Esophagus squamous epithelium (tissue), 4 donors: Measurements from ENCODE around the gene SLC30A7.

Experiments
- POLR2A ChIP-seq, 4 donors: fragments of 450-650 bp; IDR thresholded peaks; one replicate each; pipeline ENCODE4 v1.6.1; 2017; ENCODE audit warnings: antibody characterized with exemption in 4 of 4, mild to moderate bottlenecking in 4 of 4, moderate library complexity in 3 of 4
- TF ChIP-seq, protein P1 (sequence below), 6 experiments: fragments of 450-650 bp in 4 of 6; fragments of 200-600 bp in 2 of 6; sonication (generic) in 2 of 6; IDR thresholded peaks; one replicate each; pipeline ENCODE4 v1.5.1; 2016 to 2019; ENCODE audit warnings: antibody characterized with exemption in 6 of 6, mild to moderate bottlenecking in 4 of 6, moderate library complexity in 4 of 6

GRCh38 chr1:101030881-101031280 is 135.0 kb downstream of the SLC30A7 start:
- TF ChIP-seq POLR2A (IDR thresholded peaks at IDR 0.05) = no peak
- TF ChIP-seq, protein P1, sequence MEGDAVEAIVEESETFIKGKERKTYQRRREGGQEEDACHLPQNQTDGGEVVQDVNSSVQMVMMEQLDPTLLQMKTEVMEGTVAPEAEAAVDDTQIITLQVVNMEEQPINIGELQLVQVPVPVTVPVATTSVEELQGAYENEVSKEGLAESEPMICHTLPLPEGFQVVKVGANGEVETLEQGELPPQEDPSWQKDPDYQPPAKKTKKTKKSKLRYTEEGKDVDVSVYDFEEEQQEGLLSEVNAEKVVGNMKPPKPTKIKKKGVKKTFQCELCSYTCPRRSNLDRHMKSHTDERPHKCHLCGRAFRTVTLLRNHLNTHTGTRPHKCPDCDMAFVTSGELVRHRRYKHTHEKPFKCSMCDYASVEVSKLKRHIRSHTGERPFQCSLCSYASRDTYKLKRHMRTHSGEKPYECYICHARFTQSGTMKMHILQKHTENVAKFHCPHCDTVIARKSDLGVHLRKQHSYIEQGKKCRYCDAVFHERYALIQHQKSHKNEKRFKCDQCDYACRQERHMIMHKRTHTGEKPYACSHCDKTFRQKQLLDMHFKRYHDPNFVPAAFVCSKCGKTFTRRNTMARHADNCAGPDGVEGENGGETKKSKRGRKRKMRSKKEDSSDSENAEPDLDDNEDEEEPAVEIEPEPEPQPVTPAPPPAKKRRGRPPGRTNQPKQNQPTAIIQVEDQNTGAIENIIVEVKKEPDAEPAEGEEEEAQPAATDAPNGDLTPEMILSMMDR (IDR thresholded peaks at IDR 0.05) = no peak
